HTR-8/SVneo (cell line): ENCODE results near the gene HTRA2.
A peak's percentile ranks its signal among the peaks of the same experiment; 100 is the strongest.

Experiments
- DNase-seq: peaks from one replicate; pipeline ENCODE4 v3.0.0; 2011; ENCODE audit warnings: low spot score, mixed read lengths; ENCODE audit not compliant: insufficient read length
- FAIRE-seq: peaks from 2 replicates; lab custom pipeline; 2011; peaks lifted over from hg19 to GRCh38; lab: Jason Lieb, UNC

The HTRA2 gene

GRCh38 chr2:74535440-74535965, 5.8 kb downstream of the HTRA2 start:
- FAIRE-seq (no peak), DNase-seq (no peak)

- DNase-seq (no peak), FAIRE-seq (no peak)
Measured at GRCh38 chr2:74536166-74536950, 6.6 kb downstream of the HTRA2 start.

GRCh38 chr2:74537140-74537539, 7.4 kb downstream of the HTRA2 start:
- FAIRE-seq (no peak), DNase-seq (no peak)

- no peak for DNase-seq
- FAIRE-seq = no peak
Measured at GRCh38 chr2:74538881-74539339, 9.2 kb downstream of the HTRA2 start.

- DNase-seq (no peak), FAIRE-seq (no peak)
Measured at GRCh38 chr2:74540291-74540690, 10.6 kb downstream of the HTRA2 start.

GRCh38 chr2:74542978-74543377, 13.2 kb downstream of the HTRA2 start:
- FAIRE-seq (no peak), DNase-seq (no peak)

- DNase-seq (no peak), FAIRE-seq (no peak)
Measured at GRCh38 chr2:74544634-74545033, 14.9 kb downstream of the HTRA2 start.

GRCh38 chr2:74546004-74546403, 16.3 kb downstream of the HTRA2 start:
- no peak for FAIRE-seq

GRCh38 chr2:74548285-74548899, 18.7 kb downstream of the HTRA2 start:
- no peak for DNase-seq
- FAIRE-seq = no peak

More at GRCh38 chr2:74546004-74546403, 16.3 kb downstream of the HTRA2 start:
- DNase-seq = no peak

GRCh38 chr2:74548900-74549826, 19.4 kb downstream of the HTRA2 start:
- FAIRE-seq = peak; percentile 28
- peak; percentile 78 for DNase-seq

- DNase-seq (no peak), FAIRE-seq (no peak)
Measured at GRCh38 chr2:74550231-74550630, 20.5 kb downstream of the HTRA2 start.

GRCh38 chr2:74551530-74551929, 21.8 kb downstream of the HTRA2 start:
- no peak for FAIRE-seq

GRCh38 chr2:74551942-74552913, 22.5 kb downstream of the HTRA2 start:
- FAIRE-seq = no peak
- DNase-seq = no peak

More at GRCh38 chr2:74551530-74551929, 21.8 kb downstream of the HTRA2 start:
- DNase-seq = no peak

GRCh38 chr2:74552914-74553811, 23.4 kb downstream of the HTRA2 start:
- DNase-seq = no peak
- FAIRE-seq = peak; percentile 33

- DNase-seq = peak; percentile 94
- FAIRE-seq = peak; percentile 66
Measured at GRCh38 chr2:74553892-74554819, 24.4 kb downstream of the HTRA2 start, which contains the start of the genes DOK1 and LOXL3. Gene DOK1 (plus strand): TSS chr2:74554720. CDS start chr2:74554755, 35 bp downstream. Gene LOXL3 (minus strand): TSS chr2:74553942. CDS start chr2:74552634, 1,308 bp downstream.

GRCh38 chr2:74554820-74555531, 25.2 kb downstream of the HTRA2 start:
- FAIRE-seq (peak; percentile 81), DNase-seq (peak; percentile 65)
